ENCODE measurements around the gene FABP3.

The FABP3 gene

GRCh38 chr1:31417148-31417547 is 44.3 kb upstream of the FABP3 start:
- no peaks in the 10 kb centered on the region; the same call in 1 of the 2 replicates for H3K4me1 ChIP-seq (ENCODE audit: control insufficient read depth, insufficient read depth, low read length)
- no peaks in the 10 kb centered on the region for H3K36me3 ChIP-seq (ENCODE audit: control insufficient read depth in 2 of 2, insufficient read depth in 1 of 2, low read length in 2 of 2)
- no peak overlapping the region for H3K27ac ChIP-seq (ENCODE audit: extremely low read depth, low read depth, low read length)
- TF ChIP-seq ZNF266 (tag by site-specific recombination; IDR thresholded peaks at IDR 0.05; ENCODE audit: low read depth) = no peak
- TF ChIP-seq INSM2 (tag by site-specific recombination; IDR thresholded peaks at IDR 0.05) = no peak
- TF ChIP-seq ZNF211 (tag by site-specific recombination; IDR thresholded peaks at IDR 0.05; ENCODE audit: low read depth) = no peak
- TF ChIP-seq SALL2 (tag by site-specific recombination; IDR thresholded peaks at IDR 0.05; ENCODE audit: borderline replicate concordance) = no peak
- H3K4me3 ChIP-seq (ENCODE audit: low read depth, low read length) = no peak overlapping the region
- H3K9me3 ChIP-seq (ENCODE audit: control insufficient read depth, insufficient read depth, low read depth, low read length) = no peaks in the 10 kb centered on the region
- CTCF ChIA-PET = interaction anchor here (7.8 to 10.9 kb wide), 2 partner anchors 21 to 234 kb away, joined by 119 to 146 read pairs; no protein-coding TSS in a partner anchor
- POLR2A ChIA-PET = no interaction called here

GRCh38 chr1:31416101-31416736 is 43.3 kb upstream of the FABP3 start:
- Histone ChIP-seq H3K27ac (ENCODE audit: extremely low read depth, low read depth, low read length) (no peak overlapping the region), H3K4me1 (ENCODE audit: control insufficient read depth, insufficient read depth, low read length) (no peaks in the 10 kb centered on the region; the same call in 1 of the 2 replicates), H3K4me3 (ENCODE audit: low read depth, low read length) (no peak overlapping the region), H3K36me3 (ENCODE audit: control insufficient read depth in 2 of 2, insufficient read depth in 1 of 2, low read length in 2 of 2) (no peaks in the 10 kb centered on the region), H3K9me3 (ENCODE audit: control insufficient read depth, insufficient read depth, low read depth, low read length) (no peaks in the 10 kb centered on the region)
- ChIA-PET CTCF (interaction anchor here (0.5 kb wide), 1 partner anchor 256 kb away, joined by 3 read pairs; no protein-coding TSS in a partner anchor), POLR2A (no interaction called here)
- TF ChIP-seq ZIC2 (tag by site-specific recombination; IDR thresholded peaks at IDR 0.05) (peak; percentile 54), ZNF645 (tag by site-specific recombination; IDR thresholded peaks at IDR 0.05) (no peak)

GRCh38 chr1:31415658-31416057 is 42.8 kb upstream of the FABP3 start:
- no peak overlapping the region for H3K27ac ChIP-seq (ENCODE audit: extremely low read depth, low read depth, low read length)
- POLR2A ChIA-PET = no interaction called here
- TF ChIP-seq ZNF791 (tag by site-specific recombination; IDR thresholded peaks at IDR 0.05) = no peak
- TF ChIP-seq MZF1 (tag by site-specific recombination; IDR thresholded peaks at IDR 0.05; ENCODE audit: borderline replicate concordance) = no peak
- TF ChIP-seq ZNF24 (tag by site-specific recombination; IDR thresholded peaks at IDR 0.05) = no peak
- no peak for TF ChIP-seq ZNF585B (tag by site-specific recombination; IDR thresholded peaks at IDR 0.05)
- no peak for TF ChIP-seq ZNF704 (tag by site-specific recombination; IDR thresholded peaks at IDR 0.05)
- no peak for TF ChIP-seq ZXDB (tag by site-specific recombination; IDR thresholded peaks at IDR 0.05)
- no peak for TF ChIP-seq ZBTB11 (tag by site-specific recombination; conservative IDR thresholded peaks at IDR 0.05; ENCODE audit: low read depth)
- no peak for TF ChIP-seq ZNF658 (tag by site-specific recombination; IDR thresholded peaks at IDR 0.05)
- no peak for TF ChIP-seq AEBP2 (tag by site-specific recombination; IDR thresholded peaks at IDR 0.05; ENCODE audit: borderline replicate concordance)
- TF ChIP-seq ZNF155 (tag by site-specific recombination; IDR thresholded peaks at IDR 0.05) = no peak

More at GRCh38 chr1:31415658-31416057, 42.8 kb upstream of the FABP3 start:
- Histone ChIP-seq H3K4me3 (ENCODE audit: low read depth, low read length) (no peak overlapping the region), H3K4me1 (ENCODE audit: control insufficient read depth, insufficient read depth, low read length) (no peaks in the 10 kb centered on the region; the same call in 1 of the 2 replicates), H3K9me3 (ENCODE audit: control insufficient read depth, insufficient read depth, low read depth, low read length) (no peaks in the 10 kb centered on the region), H3K36me3 (ENCODE audit: control insufficient read depth in 2 of 2, insufficient read depth in 1 of 2, low read length in 2 of 2) (no peaks in the 10 kb centered on the region)
- CTCF ChIA-PET = interaction anchor here (0.5 to 0.6 kb wide), 2 partner anchors 82 to 255 kb away, joined by 3 read pairs; no protein-coding TSS in a partner anchor

Measured in HEK293 (cell line).